Fibroblast of upper back skin (primary cell): Measurements from ENCODE around the gene TNRC6B.

Source experiments
- DNase-seq: peaks from one replicate; pipeline ENCODE4 v3.0.0-alpha.2; 2013

TNRC6B gene

DNA sequence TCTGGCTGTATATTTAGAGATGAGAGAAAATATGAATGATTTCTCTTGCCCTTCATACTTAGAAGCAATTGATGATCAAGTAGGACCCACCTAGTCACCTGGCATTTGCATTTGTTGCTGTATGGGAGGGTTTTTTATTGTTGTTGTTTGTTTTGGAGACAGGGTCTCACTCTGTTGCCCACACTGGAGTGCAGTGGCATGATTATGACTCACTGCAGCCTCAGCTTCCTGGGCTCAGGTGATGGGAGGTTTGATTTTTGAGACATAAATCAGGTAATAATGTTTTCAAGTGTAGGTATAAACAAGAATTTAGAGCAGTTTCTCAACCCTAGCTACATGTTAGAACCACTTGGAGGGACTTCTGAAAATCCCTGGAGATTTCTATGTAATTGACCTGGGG, 63.0 kb downstream of the TNRC6B start:
- DNase-seq, result no peak

DNA sequence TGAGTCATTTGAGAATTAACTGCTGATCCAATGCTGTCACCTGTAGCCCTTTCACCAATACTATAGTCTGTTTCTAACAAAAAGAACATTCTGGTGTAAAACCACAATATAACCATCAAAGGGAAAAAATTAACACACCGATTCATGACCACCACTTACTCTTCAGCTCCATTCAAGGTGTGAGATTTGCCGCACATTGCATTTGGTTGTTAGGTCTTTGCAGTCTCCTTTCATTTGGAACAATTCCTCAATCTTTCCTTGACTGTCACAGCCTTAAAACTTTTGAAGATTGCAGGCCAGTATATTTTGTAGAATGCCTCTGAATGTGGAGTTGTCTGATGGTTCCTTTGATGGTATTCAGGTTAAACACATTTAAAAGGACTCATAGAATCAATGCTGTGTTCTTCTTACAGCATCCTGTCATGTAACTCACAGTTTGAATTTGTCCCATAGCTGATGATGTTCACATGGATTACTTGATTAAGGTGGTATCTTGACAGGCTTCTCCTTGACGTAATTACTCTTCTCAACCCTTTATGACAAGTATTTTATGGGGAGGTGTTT, 63.6 kb downstream of the TNRC6B start:
- no peak for DNase-seq

DNA sequence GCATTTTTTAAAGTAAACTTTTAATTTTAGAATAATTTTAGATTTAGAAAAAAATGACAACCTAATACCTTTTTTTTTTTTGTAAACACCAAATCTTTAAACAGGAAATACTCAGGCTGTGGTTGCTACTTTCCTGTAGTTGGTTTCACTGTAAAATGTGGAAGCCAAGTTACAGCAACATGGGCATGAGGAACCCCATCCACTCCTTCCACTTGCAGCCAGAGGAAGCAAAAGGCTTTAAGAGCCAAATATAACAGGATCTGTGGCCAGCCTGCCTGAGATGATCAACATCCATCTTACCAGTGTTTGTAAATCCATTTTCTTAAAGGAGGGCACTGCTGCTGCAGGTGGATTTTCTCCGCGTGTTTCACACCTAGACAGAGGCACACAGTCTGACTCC, 66.2 kb downstream of the TNRC6B start:
- DNase-seq, result no peak

DNA sequence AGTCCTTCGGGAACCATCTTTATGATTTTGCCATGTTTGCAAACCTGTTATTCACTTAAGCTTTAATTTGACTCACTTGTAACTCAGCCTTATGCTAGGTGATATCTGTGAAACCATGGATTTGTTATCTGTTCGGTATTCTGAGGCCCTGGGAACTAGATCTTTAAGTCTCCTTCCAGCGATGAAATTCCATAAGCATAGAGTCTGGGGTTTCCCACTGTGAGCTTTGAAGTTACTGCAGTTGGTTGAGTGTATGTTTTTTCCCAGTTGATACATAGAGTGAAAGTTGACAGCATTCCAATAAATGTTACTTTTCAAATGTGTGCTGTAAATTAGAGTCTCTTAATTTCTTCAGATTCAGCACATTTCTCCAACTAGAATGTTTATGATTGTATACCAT, 66.9 kb downstream of the TNRC6B start:
- no peak for DNase-seq

DNA sequence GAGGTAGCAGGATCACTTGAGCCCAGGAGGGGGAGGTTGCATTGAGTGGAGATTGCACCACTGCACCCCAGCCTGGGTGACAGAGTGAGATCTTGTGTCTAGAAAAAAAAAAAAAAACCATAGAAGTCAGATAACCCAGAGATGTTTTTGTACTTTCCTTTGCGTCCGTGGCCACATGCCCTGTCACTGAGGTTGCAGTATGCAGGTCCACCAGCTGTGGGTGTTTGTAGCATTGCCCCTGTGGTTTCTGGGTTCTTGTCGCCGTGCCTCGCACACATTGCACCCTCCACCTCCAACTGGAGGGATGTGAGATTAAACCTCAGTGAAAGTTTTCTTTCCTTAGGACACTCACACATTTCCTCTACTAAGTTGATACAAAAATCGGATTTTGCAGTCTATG, 70.3 kb downstream of the TNRC6B start:
- no peak for DNase-seq

DNA sequence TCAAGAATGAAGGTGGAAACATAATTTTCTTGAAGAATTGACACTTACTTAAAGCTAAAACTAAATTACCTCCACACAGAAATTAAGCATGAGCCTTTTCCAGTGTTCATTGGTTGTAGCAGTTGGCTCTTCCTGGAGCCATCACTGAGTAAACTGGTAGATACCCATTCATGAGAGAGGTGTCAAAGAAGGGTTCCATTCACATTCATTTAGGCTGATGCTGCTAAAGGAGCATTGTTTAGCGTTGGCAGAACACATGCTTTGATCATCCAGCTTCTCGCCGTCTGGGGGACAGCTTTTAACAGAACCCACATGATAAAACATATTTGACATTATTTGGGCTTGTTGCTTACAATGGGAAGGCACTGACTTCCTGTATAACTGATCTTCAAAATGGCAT, 71.6 kb downstream of the TNRC6B start:
- DNase-seq, result no peak

DNA sequence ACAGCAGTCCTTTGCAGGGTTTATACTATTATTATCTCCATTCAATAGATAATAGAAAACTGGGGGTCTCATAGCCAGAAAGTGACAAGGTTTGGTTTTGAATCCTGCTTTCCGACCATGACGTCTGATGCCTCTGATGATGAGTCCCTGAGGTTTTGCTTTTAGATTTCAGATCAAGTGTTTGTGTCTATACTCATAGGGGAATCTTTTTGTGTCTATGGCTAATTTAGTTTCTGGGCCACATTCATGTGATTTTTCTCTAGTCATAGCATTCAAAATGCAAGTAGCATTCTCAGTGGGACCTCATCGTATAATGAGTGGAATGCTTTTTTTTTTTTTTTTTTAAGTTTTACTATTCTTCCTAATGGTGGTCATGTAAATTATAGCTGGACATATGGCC, 72.9 kb downstream of the TNRC6B start:
- no peak for DNase-seq

DNA sequence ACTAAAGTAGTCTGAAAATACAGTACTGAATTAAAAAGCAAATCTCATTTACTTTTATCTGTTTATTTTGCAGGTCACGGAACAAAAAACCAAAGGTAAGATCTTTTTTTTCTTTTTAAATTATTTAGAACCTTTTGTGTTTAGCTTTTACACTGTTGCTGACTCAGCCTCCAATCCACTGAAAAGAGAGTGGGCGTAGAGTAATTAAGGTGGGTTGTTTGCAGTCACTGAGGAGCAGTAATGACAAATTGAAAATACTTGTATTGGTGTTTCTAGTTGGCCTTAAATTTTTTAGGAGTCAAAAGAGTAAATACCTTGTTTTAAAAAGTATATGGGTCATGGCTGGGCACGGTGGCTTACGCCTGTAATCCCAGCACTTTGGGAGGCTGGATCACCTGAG, 73.4 kb downstream of the TNRC6B start:
- DNase-seq, result no peak

DNA sequence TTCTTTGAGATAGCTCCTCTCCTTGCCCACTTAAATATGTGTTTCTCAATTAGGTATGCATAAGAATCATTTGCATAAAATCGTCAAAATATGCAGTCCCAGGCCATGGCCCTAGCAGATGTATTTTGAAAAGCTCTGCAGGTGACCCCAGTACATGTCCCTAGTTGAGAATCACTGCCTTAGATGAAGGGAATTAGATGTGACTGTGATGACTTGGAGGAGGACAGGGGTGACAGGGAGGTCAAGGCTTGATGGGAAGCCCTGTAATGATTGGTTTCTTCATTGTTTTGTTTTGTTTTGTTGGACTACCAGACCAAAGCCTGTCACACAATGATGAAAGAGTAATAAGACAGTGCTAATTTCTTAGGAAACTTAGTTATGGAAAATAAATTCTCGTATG, 74.4 kb downstream of the TNRC6B start:
- DNase-seq, result no peak

DNA sequence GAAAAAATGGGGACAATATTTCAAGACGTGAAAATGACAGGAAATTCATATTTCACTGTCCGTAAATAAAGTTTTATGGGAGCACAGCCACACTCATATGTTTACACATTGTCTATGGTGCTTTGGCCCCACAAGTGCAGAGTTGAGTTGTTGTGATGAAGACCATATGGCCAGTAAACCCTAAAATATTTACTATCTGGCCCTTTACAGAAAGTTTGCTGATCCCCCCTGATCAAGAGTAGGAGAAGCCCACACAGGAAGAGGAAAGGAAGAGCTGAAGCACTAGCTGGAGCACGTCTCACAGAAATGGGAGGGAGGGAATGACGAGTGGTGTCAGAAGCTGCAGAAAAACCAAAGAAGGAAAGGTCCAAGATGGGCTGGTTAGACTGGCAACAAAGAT, 78.8 kb downstream of the TNRC6B start:
- no peak for DNase-seq

DNA sequence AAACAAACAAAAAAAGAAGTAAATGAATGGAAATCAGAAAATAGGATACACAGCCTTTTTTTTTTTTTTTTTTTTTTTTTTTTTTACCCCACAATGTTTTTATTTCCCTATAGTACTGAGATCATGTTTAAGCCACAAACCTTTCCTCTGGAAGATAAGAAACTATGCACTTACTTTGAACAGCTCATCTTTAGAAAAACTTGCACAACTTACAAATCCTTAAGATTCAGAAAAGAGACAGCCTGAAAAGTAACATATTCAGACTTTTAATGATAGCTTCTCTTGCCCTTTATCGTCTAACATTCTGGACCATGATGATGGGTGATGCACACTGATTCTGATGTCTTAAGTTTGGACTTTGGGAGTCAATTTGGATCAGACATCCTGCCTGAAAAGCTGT, 80.3 kb downstream of the TNRC6B start:
- DNase-seq, result no peak

DNA sequence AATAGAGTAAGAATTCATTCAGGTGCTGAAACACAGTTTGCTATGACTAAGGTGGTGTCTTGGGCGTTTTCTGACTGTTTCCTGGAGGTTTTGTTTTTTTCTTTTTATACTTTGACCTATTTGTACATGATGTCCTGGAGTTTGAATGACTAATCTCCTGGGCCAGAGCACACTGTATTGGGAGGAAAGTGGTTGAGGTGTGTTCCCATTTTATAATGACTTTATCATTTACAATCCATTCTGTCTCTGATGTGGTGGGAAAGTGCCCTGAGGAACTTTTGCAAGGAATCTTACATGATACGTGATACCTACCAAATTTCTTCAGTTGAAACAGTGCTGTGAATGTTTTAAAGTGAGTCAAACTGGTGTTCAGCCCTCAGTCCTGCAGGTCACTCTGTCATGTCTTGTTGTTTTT, 80.8 kb downstream of the TNRC6B start:
- no peak for DNase-seq

DNA sequence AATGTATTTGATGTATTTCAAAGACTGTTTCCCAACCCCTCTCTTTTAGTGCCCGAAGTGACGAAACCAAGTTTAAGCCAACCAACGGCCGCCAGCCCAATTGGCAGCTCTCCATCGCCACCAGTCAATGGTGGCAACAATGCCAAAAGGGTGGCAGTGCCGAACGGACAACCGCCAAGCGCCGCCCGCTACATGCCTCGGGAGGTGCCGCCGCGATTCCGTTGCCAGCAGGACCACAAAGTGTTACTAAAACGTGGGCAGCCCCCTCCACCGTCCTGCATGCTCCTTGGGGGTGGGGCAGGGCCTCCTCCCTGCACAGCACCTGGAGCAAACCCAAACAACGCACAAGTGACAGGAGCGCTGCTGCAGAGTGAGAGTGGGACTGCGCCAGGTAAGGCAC, 84.1 kb downstream of the TNRC6B start:
- DNase-seq, result no peak

DNA sequence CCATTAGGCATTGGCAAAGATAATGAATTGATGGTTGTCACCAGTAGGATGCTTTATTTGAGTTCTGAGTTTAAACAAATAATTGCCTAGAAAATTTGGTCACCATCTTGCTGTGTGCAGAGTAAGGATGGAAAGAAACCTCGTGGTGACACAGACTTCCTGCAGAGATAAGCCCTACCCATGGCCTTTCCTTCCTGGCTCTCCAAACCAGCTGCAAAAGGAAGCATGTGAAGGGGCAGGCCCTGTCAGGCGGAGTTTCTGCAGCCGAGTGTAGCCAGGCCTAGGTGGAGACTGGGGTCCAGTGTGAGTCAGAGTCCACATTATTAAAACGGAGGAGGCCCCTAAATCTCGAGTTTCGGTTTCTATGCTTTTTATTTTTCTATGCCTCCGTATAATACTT, 85.5 kb downstream of the TNRC6B start:
- DNase-seq, result no peak

DNA sequence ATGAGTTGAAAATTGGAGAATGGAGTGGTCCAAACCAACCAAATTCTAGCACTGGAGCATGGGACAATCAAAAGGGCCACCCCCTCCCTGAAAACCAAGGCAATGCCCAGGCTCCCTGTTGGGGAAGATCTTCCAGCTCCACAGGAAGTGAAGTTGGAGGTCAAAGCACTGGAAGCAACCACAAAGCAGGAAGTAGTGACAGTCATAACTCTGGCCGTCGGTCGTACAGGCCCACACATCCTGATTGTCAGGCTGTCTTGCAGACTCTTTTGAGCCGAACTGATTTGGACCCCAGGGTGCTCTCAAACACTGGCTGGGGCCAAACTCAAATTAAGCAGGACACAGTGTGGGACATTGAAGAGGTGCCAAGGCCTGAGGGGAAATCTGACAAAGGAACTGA, 88.1 kb downstream of the TNRC6B start:
- no peak for DNase-seq

DNA sequence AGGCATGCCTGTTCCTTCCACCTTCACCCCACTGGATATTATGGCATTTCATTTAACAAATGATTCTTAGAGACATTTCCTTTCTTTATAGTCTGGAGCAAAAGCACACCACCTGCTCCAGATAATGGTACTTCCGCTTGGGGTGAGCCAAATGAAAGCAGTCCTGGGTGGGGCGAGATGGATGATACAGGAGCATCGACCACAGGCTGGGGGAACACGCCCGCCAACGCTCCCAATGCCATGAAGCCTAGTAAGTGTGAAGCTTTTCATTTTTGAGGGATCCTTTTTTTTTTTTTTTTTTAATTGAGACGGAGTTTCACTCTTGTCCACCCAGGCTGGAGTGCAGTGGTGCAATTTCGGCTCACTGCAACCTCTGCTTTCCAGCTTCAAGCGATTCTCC, 92.3 kb downstream of the TNRC6B start:
- no peak for DNase-seq

DNA sequence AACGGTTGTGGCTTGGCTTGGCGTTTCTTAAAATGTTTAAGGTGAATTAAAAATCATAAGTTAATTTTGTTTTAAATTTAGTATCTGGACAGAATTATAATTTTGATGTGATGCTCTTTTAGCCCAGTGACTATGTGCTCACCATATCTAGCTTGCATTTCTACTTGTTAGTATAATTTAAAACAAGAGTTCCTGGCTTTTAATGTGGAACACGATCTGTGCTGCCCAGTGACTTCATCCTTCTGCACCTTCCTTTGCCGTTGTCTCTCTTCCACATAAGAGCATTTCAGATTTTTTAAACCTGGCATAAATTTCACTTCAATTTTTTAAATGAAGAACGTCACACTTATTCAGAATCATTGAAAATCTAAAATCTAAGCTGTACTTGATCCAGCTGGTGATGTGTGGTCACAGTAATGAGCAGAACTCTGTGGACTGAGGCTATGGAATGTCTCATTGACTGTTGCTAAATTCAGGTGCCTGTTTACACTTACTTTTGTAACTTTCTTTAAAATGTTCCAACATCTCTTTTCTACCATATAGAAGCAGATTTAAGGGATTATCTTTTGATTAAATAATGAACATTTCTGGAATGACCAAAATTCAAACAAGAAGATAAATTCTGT, 93.1 kb downstream of the TNRC6B start:
- DNase-seq, result no peak

DNA sequence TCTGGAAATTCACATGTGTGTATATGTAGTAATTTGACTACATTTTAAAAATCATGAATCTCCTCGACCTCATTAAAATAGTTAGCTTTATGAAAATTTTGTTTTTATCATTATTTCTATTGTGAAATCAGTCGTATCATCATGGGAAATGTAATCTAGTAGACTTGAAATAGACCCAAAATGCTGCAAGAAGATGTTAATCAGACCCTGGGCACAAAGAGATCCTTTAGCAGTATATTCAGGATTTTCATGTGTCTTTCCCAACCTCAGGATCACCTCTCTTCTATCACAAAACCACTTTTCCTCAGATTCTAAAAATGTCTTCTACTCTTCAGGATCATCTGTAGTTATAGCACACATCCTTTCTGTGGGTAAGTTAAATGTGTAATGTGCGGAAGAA, 93.7 kb downstream of the TNRC6B start:
- DNase-seq, result no peak

DNA sequence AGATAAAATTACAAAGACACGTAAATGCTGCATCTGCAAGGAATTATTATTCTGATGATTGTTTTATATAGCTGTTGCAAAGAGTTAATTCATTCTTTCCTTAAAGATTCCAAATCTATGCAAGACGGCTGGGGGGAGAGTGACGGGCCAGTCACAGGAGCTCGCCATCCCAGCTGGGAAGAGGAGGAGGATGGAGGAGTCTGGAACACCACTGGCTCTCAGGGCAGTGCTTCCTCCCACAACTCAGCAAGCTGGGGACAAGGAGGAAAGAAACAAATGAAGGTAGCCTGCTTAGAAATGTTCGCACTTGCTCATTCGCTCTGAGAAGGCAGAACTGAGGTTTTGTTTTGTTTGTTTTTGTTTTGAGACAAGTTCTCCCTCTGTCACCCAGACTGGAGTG, 95.6 kb downstream of the TNRC6B start:
- no peak for DNase-seq

DNA sequence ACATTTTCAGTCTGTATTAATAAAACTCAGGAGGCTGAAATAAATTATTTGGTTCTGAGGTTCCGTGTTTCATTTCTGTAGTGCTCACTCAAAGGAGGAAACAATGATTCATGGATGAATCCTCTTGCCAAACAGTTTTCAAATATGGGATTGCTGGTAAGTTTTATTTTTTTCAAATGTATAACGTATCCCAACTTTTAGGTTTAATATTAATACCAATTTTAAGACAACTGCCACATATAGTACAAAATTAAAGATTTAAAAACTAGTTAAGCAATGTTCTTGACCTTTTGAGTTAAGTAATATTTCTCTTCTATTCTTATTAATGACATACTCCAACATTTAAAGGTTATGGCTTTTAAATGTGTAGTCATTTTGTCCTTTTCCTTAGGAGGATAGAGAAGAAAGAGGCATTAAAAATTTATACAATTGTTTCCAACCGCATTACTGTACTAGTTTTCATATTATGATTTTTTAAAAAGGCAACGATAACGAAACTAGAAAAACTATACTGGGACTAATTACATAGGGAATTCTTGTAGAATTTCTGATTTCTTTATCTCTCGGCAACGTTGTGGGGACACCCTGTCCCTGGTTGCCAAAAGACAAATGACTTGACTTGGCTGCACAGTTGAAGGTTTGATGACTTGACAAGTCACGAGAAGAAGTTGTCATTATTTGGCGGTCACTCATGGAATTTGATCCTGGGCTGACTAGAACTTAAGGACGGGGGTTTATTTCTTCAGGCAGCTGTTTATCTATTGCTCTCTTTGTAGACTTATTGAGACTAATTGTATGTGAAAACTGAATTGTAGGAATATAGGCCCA, 99.5 kb downstream of the TNRC6B start:
- peak; percentile 32 for DNase-seq

DNA sequence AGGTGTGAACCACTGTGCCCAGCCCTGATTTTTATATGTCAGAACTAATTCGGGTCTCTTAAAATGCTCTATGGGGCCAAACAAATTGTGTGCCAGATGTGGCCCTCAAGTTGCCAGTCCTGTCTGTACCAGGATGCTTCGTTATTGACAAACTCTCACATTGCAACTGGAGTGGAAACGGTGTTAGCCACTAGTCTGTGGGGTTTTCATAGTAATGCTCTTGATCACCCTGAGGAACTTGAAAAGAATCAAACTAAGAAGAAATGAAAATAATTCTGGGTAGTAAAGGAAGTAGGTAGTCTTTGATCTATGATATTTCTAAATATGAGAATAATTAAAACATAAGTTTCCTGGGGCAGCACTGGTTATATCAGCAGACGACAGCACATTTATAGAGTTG, 101.3 kb downstream of the TNRC6B start:
- DNase-seq, result no peak

DNA sequence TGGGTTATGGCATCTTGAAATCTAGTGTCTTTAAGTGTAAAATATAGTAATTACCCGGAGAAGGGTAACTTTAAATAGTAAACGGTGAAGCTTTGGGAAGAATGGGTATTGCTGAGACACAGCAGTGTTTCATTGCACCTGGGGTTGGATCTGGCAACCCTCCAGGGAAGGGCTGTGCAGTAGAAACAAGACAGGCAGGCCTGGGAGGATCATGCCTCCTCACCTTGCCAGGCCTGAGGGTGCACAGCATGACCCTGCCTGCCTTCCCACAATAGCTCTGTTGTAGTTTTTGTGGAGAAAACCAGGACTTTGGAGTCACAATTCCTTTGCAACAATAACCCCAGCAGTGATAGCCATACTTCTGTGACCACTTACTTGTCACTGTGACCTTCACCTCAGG, 104.0 kb downstream of the TNRC6B start:
- no peak for DNase-seq

DNA sequence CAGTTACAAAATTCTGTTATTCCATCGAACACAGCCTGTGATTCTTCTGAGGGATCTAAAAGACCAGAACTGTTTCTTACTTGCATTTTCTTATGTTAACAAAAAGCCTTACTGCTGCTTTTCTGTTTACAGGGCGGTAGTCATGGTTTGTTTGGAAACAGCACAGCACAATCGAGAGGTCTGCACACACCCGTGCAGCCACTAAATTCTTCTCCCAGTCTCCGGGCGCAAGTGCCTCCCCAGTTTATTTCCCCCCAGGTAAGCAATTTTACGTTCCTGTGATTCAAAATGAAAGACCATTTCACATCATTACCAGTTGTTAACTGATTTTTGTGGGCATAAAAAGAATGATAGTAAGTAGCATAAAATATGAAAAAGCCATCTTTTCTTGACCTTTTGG, 107.8 kb downstream of the TNRC6B start:
- DNase-seq, result no peak

DNA sequence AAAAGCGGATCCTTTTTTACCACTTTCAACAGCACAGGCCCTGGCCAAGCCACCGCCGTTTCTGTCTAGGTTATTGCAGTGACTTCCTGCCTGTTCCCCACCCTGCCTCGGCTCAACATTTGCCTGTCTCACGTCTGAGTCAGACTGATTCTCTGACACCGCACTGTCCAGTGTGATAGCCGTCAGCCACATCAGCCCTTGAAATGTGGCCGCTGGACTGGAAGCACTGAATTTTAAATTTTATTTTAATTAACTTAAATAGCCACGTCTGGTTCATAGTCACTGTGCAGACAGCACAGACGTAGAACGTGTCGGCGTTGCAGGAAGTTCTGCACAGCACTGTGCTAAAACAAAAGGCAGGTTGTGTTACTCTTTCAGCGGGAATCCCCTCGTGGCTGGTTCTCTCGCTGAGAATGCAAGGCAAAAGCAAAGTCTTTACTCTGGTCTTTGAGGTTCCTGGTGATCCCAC, 112.3 kb downstream of the TNRC6B start:
- DNase-seq, result no peak

DNA sequence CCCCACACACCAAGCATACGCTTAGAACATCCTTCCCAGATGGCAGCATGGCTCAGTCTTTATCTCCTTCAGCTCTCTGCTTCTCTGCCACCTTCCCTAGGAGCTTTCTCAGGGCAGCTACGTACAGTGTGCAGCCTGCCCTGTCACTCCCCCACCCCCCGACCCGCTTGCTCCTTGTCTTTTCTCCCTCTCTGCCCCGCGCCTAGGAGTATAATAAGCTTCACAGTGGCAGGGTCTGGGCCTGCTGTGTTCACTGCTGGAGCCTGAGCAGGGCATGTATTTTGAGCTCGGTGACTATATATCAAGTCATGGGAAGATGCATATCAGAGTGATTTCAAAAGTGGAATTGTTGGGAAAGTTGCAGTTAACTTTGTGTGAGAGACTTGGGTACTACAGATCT, 112.8 kb downstream of the TNRC6B start:
- no peak for DNase-seq
